GM12891 (cell line): Measurements from ENCODE around the gene ADAT3.

Source experiments
- POLR2A ChIP-seq: IDR thresholded peaks from 2 replicates; pipeline ENCODE4 v1.6.1; 2011; ENCODE audit warnings: low read depth, low read length, control low read depth
- SPI1 ChIP-seq: IDR thresholded peaks from 2 replicates; pipeline ENCODE4 v1.6.1; 2011; ENCODE audit warnings: low read depth, low read length, control low read depth
- TAF1 ChIP-seq: IDR thresholded peaks from 2 replicates; pipeline ENCODE4 v1.6.1; 2011; ENCODE audit warnings: low read depth, low read length, control low read depth

- TF ChIP-seq TAF1 (no peak), POLR2A (no peak), SPI1 (no peak)
These were observed 16.1 kb downstream of the ADAT3 start for GRCh38 chr19:1921326-1921725.
